Vagina (tissue), 2 donors: ENCODE data around the gene SRY.

ENCODE experiments used
- POLR2A ChIP-seq, 2 donors: fragments of 450-650 bp; IDR thresholded peaks; one replicate each; pipeline ENCODE4 v1.6.1; 2017; ENCODE audit warnings: antibody characterized with exemption in 2 of 2, mild to moderate bottlenecking in 2 of 2, moderate library complexity in 2 of 2
- TF ChIP-seq, protein P1 (sequence below), 3 experiments: fragments of 450-650 bp in 2 of 3; fragments of 200-600 bp in 1 of 3; sonication (generic) in 1 of 3; IDR thresholded peaks; one replicate each; pipeline ENCODE4 v1.5.1; 2017 to 2019; ENCODE audit warnings: antibody characterized with exemption in 3 of 3, mild to moderate bottlenecking in 2 of 3, moderate library complexity in 2 of 3

DNA sequence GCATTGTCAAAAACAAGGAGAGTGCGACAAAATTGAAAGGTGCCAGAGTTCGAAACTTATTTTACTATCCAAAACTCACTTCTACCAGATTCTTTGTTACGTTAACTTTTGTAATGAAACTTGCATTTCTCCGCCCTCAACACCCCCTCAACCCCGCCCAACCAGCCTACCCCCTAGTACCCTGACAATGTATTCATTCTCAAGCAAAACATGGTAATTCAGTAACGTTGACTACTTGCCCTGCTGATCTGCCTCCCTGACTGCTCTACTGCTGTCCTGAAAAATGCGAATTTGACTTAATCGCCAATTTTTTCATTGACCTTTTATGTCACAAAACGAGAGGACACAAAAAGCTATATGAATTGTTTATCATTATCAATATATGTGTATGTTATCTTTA is at the start of gene SRY:
- TF ChIP-seq, protein P1, sequence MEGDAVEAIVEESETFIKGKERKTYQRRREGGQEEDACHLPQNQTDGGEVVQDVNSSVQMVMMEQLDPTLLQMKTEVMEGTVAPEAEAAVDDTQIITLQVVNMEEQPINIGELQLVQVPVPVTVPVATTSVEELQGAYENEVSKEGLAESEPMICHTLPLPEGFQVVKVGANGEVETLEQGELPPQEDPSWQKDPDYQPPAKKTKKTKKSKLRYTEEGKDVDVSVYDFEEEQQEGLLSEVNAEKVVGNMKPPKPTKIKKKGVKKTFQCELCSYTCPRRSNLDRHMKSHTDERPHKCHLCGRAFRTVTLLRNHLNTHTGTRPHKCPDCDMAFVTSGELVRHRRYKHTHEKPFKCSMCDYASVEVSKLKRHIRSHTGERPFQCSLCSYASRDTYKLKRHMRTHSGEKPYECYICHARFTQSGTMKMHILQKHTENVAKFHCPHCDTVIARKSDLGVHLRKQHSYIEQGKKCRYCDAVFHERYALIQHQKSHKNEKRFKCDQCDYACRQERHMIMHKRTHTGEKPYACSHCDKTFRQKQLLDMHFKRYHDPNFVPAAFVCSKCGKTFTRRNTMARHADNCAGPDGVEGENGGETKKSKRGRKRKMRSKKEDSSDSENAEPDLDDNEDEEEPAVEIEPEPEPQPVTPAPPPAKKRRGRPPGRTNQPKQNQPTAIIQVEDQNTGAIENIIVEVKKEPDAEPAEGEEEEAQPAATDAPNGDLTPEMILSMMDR (IDR thresholded peaks at IDR 0.05), result no peak
- no peak for TF ChIP-seq POLR2A (IDR thresholded peaks at IDR 0.05)
